Smooth muscle cell (in vitro differentiated cells): ENCODE data around the gene PIK3R5. TPM values are rescaled to one million over a fixed set of nuclear protein-coding genes. Genes with fewer than 3 reads are reported as not detected.

Experiments
- DNase-seq: peaks from one replicate; lab custom pipeline; 2025; ENCODE audit not compliant: unreplicated experiment; lab: John Stamatoyannopoulos, UW
- H2AFZ ChIP-seq: fragments of 200-600 bp; sonication (generic); 2 replicates; pipeline ENCODE4 v1.6.0; 2016; ENCODE audit warnings: antibody characterized with exemption, low read depth, mild to moderate bottlenecking
- H3F3A ChIP-seq: fragments of 200-600 bp; sonication (generic); 2 replicates; pipeline ENCODE4 v1.6.0; 2017; ENCODE audit warnings: antibody characterized with exemption, low read depth
- H3K27ac ChIP-seq: fragments of 200-600 bp; sonication (generic); 2 replicates; pipeline ENCODE4 v1.5.1; 2016; ENCODE audit warnings: low read depth, mild to moderate bottlenecking
- H3K27me3 ChIP-seq: fragments of 200-600 bp; sonication (generic); 2 replicates; pipeline ENCODE4 v1.6.1; 2016; ENCODE audit warnings: low read depth, mild to moderate bottlenecking
- H3K36me3 ChIP-seq: fragments of 200-600 bp; sonication (generic); 2 replicates; pipeline ENCODE4 v1.5.1; 2016; ENCODE audit warnings: low read depth
- H3K4me1 ChIP-seq: fragments of 200-600 bp; sonication (generic); 2 replicates; pipeline ENCODE4 v1.5.1; 2016; ENCODE audit warnings: low read depth
- H3K4me2 ChIP-seq: fragments of 200-600 bp; sonication (generic); 2 replicates; pipeline ENCODE4 v1.6.0; 2016; ENCODE audit warnings: mild to moderate bottlenecking
- H3K4me3 ChIP-seq: fragments of 200-600 bp; sonication (generic); 2 replicates; pipeline ENCODE4 v1.5.1; 2016; ENCODE audit warnings: mild to moderate bottlenecking
- H3K79me2 ChIP-seq: fragments of 200-600 bp; sonication (generic); 2 replicates; pipeline ENCODE4 v1.6.0; 2016; ENCODE audit warnings: low read depth, mild to moderate bottlenecking
- H3K9ac ChIP-seq: fragments of 200-600 bp; sonication (generic); 2 replicates; pipeline ENCODE4 v1.6.0; 2016; ENCODE audit warnings: low read depth
- H3K9me3 ChIP-seq: fragments of 200-600 bp; sonication (generic); replicated peaks from 2 replicates; pipeline ENCODE4 v1.5.1; 2016; ENCODE audit warnings: low read depth
- H4K20me1 ChIP-seq: fragments of 200-600 bp; sonication (generic); 2 replicates; pipeline ENCODE4 v1.6.0; 2016; ENCODE audit warnings: low read depth
- WGBS: methylation state at CpG from one replicate; pipeline ENCODE4 v1.1.7; 2016; ENCODE audit warnings: low lambda C conversion rate; 5-methylcytosine and 5-hydroxymethylcytosine counted together
- polyA plus RNA-seq: library from polyadenylated mRNA; unstranded; fragments of >200 nt; fragmentation: Nextera tagmentation; extraction: Ambion mirVana; gene quantifications from 2 replicates; pipeline ENCODE4 v1.2.1, GENCODE V29; 2016
- total RNA-seq: library from RNA; depleted of rRNA; stranded (reverse); fragments of >200 nt; gene quantifications from 2 replicates; pipeline ENCODE4 v1.2.3, GENCODE V29; 2014
- TF ChIP-seq, protein P1 (sequence below): fragments of 200-600 bp; sonication (generic); IDR thresholded peaks from 2 replicates; pipeline ENCODE4 v1.5.1; 2017; ENCODE audit warnings: borderline replicate concordance, mild to moderate bottlenecking, antibody characterized with exemption; ENCODE audit not compliant: insufficient read depth, poor library complexity, severe bottlenecking

Gene PIK3R5
- total and polyA plus RNA-seq, 2 experiments from 2014 or later: not detected

DNA sequence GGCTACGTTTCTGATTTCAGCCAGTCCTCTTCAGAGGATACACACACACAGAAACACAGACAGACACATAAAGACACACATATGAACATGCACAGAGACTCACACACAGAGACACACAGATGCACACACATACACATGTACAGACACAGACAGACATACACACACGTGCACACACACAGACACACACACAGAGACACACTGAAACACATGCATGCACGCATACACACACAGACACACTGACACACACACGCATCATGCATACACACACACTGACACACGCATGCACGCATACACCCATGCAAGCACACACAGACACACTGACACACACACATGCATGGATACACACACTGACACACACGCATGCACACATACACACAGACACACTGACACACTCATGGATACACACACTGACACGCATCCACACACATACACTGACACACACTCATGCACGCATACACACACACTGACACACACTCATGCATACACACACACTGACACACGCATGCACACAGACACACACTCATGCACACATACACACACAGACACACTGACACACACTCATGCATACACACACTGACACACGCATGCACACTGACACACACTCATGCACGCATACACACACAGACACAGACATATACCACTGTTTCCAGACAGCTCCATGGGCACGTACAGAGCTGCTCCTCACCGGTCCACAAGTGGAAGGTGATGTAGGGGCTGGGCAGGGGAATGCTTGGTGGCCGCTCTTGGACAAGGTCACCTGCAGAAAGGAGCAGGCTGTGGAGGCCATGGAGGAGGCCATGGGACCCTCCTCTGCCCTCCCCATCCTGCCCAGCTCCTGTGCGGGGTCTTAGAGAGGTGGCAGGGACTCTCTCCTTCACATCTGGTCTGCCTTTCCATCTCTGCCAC is 136.2 kb downstream of the PIK3R5 start:
- Histone ChIP-seq H3K4me2 (no peak overlapping the region), H3K9ac (no peak overlapping the region), H3K27me3 (no peaks in the 10 kb centered on the region), H3K4me1 (no peaks in the 10 kb centered on the region), H2AFZ (no peak overlapping the region), H3F3A (no peaks in the 10 kb centered on the region), H3K27ac (no peak overlapping the region), H4K20me1 (no peaks in the 10 kb centered on the region), H3K9me3 (no peaks in the 10 kb centered on the region), H3K4me3 (no peak overlapping the region), H3K36me3 (no peaks in the 10 kb centered on the region), H3K79me2 (no peaks in the 10 kb centered on the region)
- 96% methylated on average over 15 of the region's 16 CpGs for WGBS
- TF ChIP-seq, protein P1, sequence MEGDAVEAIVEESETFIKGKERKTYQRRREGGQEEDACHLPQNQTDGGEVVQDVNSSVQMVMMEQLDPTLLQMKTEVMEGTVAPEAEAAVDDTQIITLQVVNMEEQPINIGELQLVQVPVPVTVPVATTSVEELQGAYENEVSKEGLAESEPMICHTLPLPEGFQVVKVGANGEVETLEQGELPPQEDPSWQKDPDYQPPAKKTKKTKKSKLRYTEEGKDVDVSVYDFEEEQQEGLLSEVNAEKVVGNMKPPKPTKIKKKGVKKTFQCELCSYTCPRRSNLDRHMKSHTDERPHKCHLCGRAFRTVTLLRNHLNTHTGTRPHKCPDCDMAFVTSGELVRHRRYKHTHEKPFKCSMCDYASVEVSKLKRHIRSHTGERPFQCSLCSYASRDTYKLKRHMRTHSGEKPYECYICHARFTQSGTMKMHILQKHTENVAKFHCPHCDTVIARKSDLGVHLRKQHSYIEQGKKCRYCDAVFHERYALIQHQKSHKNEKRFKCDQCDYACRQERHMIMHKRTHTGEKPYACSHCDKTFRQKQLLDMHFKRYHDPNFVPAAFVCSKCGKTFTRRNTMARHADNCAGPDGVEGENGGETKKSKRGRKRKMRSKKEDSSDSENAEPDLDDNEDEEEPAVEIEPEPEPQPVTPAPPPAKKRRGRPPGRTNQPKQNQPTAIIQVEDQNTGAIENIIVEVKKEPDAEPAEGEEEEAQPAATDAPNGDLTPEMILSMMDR: no peak
- no peak for DNase-seq

Other genes starting within 250 kb of the PIK3R5 start
- gene CCDC42, start 220.9 kb downstream of the PIK3R5 start, total RNA-seq: not detected in 2 replicates
- gene CCDC42, start 220.9 kb downstream of the PIK3R5 start, polyA plus RNA-seq: 0.15 TPM in 1 of 2 replicates, not detected in the other
- gene SPDYE4, start 207.2 kb downstream of the PIK3R5 start, total RNA-seq: not detected in 2 replicates
- not detected in 2 replicates for gene SPDYE4, start 207.2 kb downstream of the PIK3R5 start, polyA plus RNA-seq
- 0.13 and 0.49 TPM in 2 replicates for gene MFSD6L, start 166.3 kb downstream of the PIK3R5 start, total RNA-seq
- gene MFSD6L, start 166.3 kb downstream of the PIK3R5 start, polyA plus RNA-seq: 0.41 TPM in 1 of 2 replicates, not detected in the other
- gene PIK3R6, start 98.0 kb downstream of the PIK3R5 start, total RNA-seq: not detected in 2 replicates
- not detected in 2 replicates for gene PIK3R6, start 98.0 kb downstream of the PIK3R5 start, polyA plus RNA-seq
- 0.13 and 0.72 TPM in 2 replicates for gene NTN1, start 55.8 kb upstream of the PIK3R5 start, total RNA-seq
- 0.07 TPM in 1 of 2 replicates, not detected in the other for gene NTN1, start 55.8 kb upstream of the PIK3R5 start, polyA plus RNA-seq